CD4-positive, alpha-beta T cell treated with Interleukin-17A for 4 hours (primary cell): Measurements from ENCODE around the gene CXorf49.
"Not testable (repeated sequence)": the region's sequence is repeated elsewhere in the genome, so short reads cannot be mapped to it uniquely, and the experiment has no call there.

Experiments used
- DNase-seq: peaks from one replicate; pipeline ENCODE4 v3.0.0-alpha.2; 2020; ENCODE audit warnings: mixed read lengths

The CXorf49 gene

DNA sequence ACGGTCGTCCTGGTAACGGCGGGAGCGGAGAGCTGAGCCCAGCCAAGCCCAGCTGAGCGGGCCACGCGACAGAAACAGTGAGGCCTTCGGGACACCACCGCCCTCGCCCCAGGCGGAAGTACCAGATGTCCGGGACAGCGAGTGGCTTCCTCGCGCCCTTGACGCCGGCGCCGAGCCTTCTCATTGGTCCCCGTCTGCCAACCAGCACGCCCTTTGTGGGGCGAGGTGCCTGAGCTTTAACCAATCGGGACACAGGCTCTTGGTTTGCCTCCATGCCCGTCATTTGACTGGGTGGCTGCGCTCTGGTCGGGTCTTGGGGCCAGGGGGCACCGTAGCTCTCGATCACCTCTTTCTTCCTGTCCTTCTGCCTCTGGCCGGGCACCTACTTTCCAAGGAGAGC is at the start of gene CXorf49:
Gene CXorf49 (minus strand): TSS at position 101 of the 400 bp plus-strand sequence. CDS start 134 bp downstream, outside the sequence.
- not testable (repeated sequence) for DNase-seq

GRCh38 chrX:71767134-71767533 is 49.0 kb upstream of the CXorf49 start:
- DNase-seq, result not testable (repeated sequence)

- not testable (repeated sequence) for DNase-seq
Observed at GRCh38 chrX:71765613-71766012, 47.5 kb upstream of the CXorf49 start.

- not testable (repeated sequence) for DNase-seq
Observed at GRCh38 chrX:71764832-71765231, 46.7 kb upstream of the CXorf49 start.

DNA sequence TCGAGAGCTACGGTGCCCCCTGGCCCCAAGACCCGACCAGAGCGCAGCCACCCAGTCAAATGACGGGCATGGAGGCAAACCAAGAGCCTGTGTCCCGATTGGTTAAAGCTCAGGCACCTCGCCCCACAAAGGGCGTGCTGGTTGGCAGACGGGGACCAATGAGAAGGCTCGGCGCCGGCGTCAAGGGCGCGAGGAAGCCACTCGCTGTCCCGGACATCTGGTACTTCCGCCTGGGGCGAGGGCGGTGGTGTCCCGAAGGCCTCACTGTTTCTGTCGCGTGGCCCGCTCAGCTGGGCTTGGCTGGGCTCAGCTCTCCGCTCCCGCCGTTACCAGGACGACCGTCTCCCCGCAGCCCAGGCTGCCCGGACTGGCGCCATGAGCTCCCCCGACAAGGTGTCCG is 45.0 kb upstream of the CXorf49 start, which contains the start of gene CXorf49B:
Gene CXorf49B (plus strand): TSS at position 301 of the 400 bp plus-strand sequence. CDS start 75 bp downstream, at position 376.
- not testable (repeated sequence) for DNase-seq

- DNase-seq, result not testable (repeated sequence)
Observed at GRCh38 chrX:71760688-71761281, 42.7 kb upstream of the CXorf49 start.

- DNase-seq, result not testable (repeated sequence)
Observed at GRCh38 chrX:71720289-71720886, 2.3 kb upstream of the CXorf49 start.

DNA sequence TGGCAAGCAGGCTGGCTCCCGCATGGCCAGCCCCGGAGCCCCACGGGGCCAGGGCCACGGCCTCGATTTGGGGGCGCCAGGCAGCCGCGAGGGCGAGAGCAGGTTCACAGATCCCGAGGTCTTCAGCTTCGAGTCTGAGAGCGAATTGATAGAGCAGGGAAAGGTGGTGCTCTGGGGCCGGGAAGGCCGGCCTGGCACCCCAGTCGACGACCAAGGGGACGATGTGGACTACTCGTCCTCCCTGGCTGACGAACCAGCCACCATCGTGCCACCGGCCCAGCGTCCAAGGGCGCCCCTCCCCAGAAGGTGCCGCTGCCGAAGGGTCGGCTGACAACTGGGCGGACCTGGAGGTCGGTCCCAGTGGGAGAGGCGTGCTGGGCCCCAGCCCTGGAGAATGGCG is 1.1 kb upstream of the CXorf49 start:
- DNase-seq, result not testable (repeated sequence)

GRCh38 chrX:71716323-71716722 is 1.8 kb downstream of the CXorf49 start:
- DNase-seq, result not testable (repeated sequence)

DNA sequence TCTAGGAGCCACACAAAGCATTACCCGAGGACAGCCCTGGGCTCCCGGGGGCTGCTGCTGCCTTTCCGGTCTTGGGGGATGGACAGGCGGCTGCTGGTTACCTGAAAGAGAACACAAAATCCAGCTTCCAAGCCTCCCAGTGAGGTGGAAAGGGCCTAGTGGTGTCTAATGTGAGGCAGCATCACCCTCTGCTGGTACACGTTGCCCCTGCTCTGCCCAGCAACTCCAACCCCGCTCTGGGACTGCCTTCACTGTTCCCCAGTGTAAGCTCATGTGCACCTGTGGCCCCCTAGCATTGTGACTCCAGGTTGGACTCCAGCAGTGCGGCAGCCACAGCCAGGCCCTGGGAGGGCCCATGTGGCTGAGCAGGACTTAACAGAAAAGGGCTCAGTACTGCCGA is 2.5 kb downstream of the CXorf49 start:
- DNase-seq, result not testable (repeated sequence)

DNA sequence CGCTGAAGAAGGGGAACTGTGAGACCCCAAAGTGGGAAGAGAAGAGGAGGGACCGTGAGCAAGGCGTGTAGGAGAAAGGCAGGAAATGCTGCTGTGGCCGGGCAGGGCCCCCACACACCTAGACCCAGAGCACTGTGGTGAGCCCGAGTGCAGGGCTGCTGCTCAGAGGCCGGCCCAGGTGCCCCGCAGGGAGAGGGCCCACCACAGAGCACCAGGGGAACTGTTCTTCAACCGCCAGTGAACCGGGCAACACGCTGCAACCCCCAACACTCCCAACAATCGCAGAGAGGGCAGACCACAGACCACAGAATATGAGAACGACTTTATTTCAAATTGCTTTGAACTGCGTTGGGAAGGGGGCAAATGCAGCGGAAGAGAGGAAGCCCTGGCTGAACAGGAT is 4.0 kb downstream of the CXorf49 start:
- DNase-seq, result not testable (repeated sequence)

GRCh38 chrX:71702853-71703252 is 15.2 kb downstream of the CXorf49 start:
- not testable (repeated sequence) for DNase-seq

GRCh38 chrX:71699023-71699344 is 19.1 kb downstream of the CXorf49 start:
- not testable (repeated sequence) for DNase-seq

DNA sequence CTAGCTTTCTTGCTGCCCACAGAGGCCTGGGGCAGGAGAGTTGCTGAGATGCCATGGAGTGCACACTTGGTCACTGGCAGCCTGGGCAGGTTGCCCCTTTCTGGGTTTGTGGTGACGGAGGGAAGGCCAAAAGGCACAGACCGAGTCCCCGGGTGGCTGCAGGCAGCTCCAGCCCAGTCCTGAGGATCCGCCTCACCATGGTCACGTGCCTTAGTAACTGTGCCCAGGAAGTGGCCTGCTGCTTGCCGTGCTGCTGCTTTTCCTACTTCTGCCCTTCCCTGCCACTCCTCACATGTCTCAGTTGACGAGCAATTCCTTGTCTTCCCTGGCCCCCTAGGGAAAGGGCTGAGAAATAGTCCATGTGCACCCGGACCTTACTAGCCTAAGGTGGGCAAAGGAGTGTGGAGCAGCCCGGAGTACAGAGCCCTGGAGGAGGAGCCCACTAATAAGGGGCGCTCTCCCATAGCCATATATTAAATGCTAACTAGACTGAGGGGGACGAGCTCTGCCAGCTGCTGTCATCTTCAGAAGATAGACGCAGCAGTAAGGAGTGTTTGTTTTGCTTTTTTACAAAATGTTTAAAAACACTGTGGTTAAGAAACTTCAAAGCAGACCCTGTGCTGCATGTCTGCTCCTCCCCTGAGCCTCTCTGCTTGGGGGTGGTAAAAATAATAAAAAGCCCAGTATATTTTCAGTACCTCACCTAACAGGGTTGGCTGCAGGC is 19.6 kb downstream of the CXorf49 start:
- not testable (repeated sequence) for DNase-seq

DNA sequence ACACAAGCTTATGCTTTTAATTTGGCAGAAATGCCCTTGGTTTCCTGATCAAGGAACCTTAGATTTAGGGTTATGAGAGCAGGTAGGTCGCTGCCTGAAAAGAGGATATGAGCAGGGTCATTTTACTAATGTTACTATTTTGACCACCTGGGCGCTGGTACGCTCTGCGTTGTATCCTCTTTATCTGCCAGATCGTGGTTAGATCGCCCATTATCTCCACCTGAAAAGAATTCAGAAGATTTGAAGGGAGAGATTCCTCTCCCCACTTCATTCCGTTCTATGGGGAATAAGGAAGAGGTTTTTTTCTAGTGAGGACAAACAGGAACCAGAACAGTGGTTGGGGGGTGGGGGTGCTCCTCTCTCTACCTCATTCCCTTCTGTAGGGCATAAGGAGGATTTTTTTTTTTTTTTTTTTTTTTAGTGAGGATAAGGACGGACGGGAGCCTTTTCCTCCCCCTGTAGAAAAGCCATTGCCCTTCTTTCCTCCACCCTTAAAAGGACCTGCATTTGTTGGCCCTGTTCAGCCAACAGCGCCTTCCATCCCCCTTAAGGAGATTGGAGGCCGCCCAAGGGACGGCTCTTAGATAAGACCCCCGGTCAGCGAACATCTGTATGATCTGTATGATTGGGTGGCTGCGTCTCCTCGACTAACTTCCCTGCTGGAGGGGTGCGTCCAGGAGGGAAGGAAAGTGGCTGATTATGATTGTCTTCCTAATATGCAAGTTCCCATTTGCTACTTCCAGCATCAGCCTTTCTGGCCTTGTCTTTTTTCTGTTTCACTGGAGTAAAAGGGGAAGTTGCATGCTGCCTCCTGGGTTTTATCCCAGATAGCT is 20.4 kb downstream of the CXorf49 start:
- DNase-seq, result not testable (repeated sequence)

GRCh38 chrX:71696641-71697465 is 21.2 kb downstream of the CXorf49 start:
- DNase-seq, result not testable (repeated sequence)

GRCh38 chrX:71679575-71680207 is 38.4 kb downstream of the CXorf49 start:
- no peak for DNase-seq

DNA sequence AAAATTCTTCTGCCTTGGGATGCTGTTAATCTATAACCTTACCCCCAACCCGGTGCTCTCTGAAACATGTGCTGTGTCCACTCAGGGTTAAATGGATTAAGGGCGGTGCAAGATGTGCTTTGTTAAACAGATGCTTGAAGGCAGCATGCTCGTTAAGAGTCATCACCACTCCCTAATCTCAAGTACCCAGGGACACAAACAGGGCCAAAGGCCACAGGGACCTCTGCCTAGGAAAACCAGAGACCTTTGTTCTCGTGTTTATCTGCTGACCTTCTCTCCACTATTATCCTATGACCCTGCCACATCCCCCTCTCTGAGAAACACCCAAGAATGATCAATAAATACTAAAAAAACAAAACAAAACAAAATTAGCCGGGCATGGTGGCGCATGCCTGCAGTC is 40.9 kb downstream of the CXorf49 start:
- not testable (repeated sequence) for DNase-seq

DNA sequence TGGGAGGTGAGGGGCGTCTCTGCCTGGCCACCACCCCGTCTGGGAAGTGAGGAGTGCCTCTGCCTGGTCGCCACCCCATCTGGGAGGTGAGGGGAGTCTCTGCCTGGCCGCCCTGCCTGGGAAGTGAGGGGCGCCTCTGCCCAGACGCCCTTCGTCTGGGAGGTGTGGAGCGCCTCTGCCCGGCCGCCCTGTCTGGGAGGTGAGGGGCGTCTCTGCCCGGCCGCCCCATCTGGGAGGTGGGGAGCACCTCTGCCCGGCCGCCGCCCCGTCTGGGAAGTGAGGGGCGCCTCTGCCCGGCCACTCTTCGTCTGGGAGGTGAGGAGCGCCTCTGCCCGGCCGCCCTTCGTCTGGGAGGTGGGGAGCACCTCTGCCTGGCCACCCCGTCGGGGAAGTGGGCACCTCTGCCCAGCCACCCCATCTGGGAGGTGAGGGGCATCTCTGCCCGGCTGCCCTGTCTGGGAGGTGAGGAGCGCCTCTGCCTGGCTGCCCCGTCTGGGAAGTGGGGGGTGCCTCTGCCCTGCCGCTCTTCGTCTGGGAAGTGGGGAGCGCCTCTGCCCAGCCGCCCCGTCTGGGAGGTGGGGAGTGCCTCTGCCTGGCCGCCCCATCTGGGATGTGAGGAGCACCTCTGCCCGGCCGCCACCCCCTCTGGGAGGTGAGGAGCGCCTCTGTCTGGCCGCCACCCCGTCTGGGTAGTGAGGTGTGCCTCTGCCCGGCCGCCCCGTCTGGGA is 41.9 kb downstream of the CXorf49 start:
- not testable (repeated sequence) for DNase-seq

DNA sequence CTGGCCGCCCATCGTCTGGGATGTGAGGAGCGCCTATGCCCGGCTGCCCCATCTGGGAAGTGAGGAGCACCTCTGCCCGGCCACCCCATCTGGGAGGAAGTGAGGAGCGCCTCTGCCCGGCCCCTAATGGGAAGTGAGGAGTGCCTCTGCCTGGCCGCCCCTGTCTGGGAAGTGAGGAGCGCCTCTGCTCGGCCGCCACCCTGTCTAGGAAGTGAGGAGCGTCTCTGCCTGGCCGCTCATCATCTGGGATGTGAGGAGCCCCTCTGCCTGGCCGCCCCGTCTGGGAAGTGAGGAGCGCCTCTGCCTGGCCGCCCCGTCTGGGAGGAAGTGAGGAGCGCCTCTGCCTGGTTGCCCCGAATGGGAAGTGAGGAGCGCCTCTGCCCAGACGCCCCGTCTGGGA is 42.4 kb downstream of the CXorf49 start:
- not testable (repeated sequence) for DNase-seq

DNA sequence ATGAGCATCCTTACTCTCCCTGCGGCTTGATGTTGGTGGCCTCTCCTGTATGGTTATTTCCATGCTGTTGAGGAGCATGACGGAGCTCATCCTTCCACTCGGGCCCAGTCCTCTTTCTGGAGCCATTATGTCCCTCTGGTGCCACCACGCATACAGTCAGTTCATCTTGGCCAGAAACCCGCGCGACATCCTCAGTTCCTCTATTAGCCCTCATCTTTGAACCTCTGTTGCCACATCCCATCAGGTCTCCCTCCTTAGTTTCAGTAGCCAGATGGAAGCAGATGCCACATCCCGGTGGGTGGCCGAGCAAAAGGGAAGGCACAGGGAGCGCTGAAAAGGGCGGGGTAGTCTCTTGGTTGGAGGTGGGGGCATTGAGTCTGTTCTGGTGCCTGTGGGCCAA is 46.1 kb downstream of the CXorf49 start:
- DNase-seq, result no peak
